Measurements from ENCODE around the gene NRP2.

GRCh38 chr2:205683502-205684367 lies 1.4 kb downstream of the NRP2 start:
- TF ChIP-seq CTCF (conservative IDR thresholded peaks at IDR 0.05) (no peak), EZH2 (IDR thresholded peaks at IDR 0.05; ENCODE audit: low read depth) (no peak)

All from PC-9 (cell line).